GM19438 (cell line): ENCODE data around the gene PGLYRP4.
"Not testable (repeated sequence)": the region's sequence is repeated elsewhere in the genome, so short reads cannot be mapped to it uniquely, and the experiment has no call there.

Experiments used
- ATAC-seq: cut with Tn5 transposase; IDR thresholded peaks from one replicate; pipeline ENCODE4 v1.9.1; 2021; ENCODE audit warnings: low read depth; ENCODE audit not compliant: unreplicated experiment

PGLYRP4 gene

GRCh38 chr1:153357076-153357852 lies 8.6 kb upstream of the PGLYRP4 start:
- ATAC-seq = no peak

- no peak for ATAC-seq
Observed at GRCh38 chr1:153356392-153357075, 7.9 kb upstream of the PGLYRP4 start.

DNA sequence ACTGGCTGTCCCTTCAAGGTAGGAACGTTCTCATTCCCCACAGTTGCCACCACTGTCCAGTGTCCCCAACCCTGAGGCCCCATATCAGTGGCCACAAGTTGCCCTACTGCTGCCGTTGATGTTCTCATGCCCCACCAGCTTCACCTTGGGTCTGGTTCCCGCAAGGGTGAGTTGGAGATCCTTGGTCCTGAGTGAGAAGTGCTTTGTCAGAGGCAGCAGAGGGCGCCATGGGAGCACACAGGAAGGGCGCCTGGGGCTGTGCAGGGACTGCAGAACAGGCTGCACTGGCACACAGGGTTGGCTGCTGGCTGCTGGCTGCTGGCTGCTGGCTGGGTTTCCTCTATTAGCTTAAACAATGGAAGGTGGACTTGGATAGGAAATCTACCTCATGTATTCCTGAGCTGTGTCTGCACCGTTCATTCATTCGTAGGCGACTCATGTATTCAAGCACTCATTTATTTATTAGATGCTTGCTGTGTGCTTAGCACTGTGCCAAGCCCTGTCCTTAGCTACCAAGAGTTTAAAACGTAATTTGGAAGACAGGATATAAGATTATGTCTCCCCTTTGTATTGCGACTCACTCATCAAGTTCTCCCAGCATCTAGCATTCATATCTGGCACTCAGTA lies 6.9 kb upstream of the PGLYRP4 start:
- no peak for ATAC-seq

GRCh38 chr1:153354515-153355193 lies 6.0 kb upstream of the PGLYRP4 start:
- no peak for ATAC-seq

GRCh38 chr1:153353226-153353947 lies 4.7 kb upstream of the PGLYRP4 start:
- ATAC-seq = no peak

- no peak for ATAC-seq
Observed at GRCh38 chr1:153352523-153352922, 3.9 kb upstream of the PGLYRP4 start.

DNA sequence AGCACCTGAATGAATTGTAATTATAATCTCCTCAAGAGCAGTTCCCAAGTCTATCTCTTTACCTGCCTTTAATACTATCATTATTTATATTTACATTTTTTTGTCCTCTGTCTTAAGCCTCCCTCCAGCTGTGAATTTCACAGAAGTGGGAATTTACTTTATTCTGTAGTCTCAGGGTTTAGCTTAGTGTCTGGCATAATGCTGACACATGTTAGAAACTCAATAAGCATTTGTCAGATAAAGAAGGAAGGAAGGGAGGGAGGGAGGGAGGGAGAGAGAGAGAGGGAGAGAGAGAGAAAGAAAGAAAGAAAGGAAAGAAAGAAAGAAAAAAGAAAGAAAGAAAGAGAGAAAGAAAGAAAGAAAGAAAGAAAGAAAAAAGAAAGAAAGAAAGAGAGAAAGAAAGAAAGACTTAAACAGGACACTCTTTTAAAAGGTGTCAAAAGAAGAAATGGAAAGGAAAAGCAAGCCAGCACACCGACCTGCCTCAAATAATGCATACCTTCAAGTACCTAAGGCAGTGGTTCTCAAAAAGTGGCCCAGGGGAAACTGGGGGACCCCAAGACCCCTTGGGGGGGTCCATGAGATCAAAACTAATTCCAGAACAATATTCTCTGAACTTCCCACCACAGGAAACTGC lies 1.8 kb upstream of the PGLYRP4 start:
- no peak for ATAC-seq

- no peak for ATAC-seq
Observed at GRCh38 chr1:153349363-153350320, 1.0 kb upstream of the PGLYRP4 start.

DNA sequence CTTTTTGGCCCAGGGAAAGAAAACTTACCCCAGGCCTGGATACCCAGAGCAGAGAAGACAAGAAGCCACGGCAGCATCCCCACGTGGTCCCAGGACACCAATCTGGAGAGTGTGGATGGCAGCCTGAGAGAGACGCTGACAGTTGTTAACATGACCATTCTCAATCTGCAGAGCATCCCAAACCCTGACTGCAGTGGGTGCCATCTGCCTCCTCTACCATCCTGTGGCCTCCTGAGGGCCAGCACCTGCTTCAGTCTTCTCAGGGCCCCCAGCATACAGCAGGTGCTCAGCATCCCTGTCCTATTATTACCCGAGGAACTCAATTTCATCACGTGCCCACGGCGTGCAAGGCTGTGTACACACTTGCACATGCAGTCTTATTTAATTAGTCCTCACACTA lies 785 bp downstream of the PGLYRP4 start:
- no peak for ATAC-seq

- not testable (repeated sequence) for ATAC-seq
Observed at GRCh38 chr1:153347049-153347448, 1.6 kb downstream of the PGLYRP4 start.

DNA sequence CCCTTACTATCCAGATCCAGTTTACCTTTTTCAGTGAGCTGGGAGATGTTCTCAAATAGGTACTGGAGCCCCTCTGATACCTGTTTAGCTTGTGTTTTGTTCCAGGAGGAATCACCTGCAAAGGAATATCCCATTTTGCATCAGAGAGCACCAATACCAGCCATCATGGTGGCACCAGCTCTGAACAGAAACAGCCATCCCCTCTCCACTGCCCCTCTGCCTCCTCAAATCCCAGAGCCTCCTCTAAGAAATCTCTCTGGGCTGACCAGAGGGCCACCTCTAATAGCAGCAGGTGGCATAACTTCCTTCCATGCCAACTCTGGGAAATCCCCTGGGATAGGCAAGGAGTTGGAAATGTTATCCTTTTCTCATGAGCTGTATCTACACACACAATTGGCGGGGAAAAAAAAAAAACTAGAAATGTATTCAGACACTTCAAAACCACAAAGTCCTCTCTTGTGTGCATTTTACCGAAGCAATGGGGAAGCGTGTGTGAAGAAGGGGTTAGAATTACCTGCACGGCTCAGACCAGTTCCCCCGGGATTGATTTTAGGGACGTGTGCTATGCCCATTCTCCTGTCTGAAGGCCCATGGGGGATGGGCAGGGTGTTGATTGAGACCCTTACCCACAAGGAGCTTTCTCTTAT lies 2.4 kb downstream of the PGLYRP4 start:
- ATAC-seq = no peak

DNA sequence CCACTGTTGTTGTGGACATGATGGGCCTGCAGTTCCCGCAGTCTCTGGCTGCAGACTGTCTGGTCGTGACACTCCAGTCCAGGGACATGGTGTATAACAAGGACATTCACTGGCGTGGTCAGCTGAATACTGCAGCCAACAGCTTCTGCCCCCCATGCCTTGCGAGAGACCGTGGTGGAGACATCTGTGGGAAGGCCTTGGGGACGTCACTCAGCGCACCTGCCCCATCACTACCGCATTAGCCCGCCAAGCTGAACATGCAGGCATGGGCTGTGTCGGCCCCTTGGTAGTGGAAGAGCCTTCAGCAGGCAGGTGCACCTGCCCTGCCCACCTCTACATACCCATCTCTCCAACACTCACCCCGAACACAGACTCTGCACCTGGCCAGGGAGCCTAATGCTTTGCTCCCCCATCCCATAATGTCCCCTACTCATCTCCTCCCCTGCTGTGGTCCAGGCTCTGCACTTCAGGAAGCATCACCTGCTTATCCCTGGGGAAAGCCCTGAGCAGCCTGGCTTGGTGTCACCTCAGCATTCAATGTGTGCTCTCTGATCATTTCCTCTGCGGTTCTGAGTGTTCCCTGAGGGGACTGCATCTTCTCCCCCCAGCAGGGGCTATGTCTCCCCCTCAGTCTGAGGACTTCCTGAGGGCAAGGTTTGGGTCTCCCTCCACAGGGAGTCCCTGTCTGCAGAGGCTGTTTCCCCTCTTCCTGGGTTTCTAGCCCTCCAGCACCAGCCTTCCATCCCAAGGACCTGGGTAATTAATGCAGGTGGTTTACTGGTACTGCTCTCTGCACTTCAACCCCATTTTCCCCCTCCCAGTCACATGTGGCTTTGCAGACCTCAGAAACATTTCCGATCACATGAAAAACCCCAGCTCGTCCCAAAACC lies 3.2 kb downstream of the PGLYRP4 start:
- ATAC-seq = no peak

GRCh38 chr1:153344718-153345025 lies 4.0 kb downstream of the PGLYRP4 start:
- no peak for ATAC-seq

GRCh38 chr1:153343811-153344717 lies 4.6 kb downstream of the PGLYRP4 start:
- ATAC-seq = no peak

- no peak for ATAC-seq
Observed at GRCh38 chr1:153343040-153343681, 5.5 kb downstream of the PGLYRP4 start.

GRCh38 chr1:153342178-153342577 lies 6.5 kb downstream of the PGLYRP4 start:
- ATAC-seq = no peak
